ENCODE measurements around the gene AKAP6.

- no peak for TF ChIP-seq USF2 (IDR thresholded peaks at IDR 0.05; ENCODE audit: low read length)
- no peak for TF ChIP-seq CTCF (IDR thresholded peaks at IDR 0.05; ENCODE audit: control extremely low read depth in 1 of 3, insufficient read depth in 1 of 3, low read depth in 1 of 3, low read length in 3 of 3)
- no peak for TF ChIP-seq SP1 (IDR thresholded peaks at IDR 0.05; ENCODE audit: low read depth, low read length)
- no peak for TF ChIP-seq KDM5A (IDR thresholded peaks at IDR 0.05; ENCODE audit: low read length)
- TF ChIP-seq ATF3 (IDR thresholded peaks at IDR 0.05; ENCODE audit: insufficient read depth, low read depth, low read length) = no peak
- no peak for TF ChIP-seq MAX (IDR thresholded peaks at IDR 0.05)
- TF ChIP-seq KDM4A (IDR thresholded peaks at IDR 0.05; ENCODE audit: low read depth, low read length, severe bottlenecking) = no peak
- TF ChIP-seq JUN (IDR thresholded peaks at IDR 0.05; ENCODE audit: low read depth, low read length) = no peak
- TF ChIP-seq POLR2A (IDR thresholded peaks at IDR 0.05; ENCODE audit: control extremely low read depth in 1 of 2, low read depth in 2 of 2, low read length in 2 of 2) = no peak
- no peak for TF ChIP-seq CREB1 (IDR thresholded peaks at IDR 0.05)
- no peak for TF ChIP-seq RFX5 (IDR thresholded peaks at IDR 0.05; ENCODE audit: borderline replicate concordance, low read depth, low read length)
- no peak for TF ChIP-seq SIN3A (conservative IDR thresholded peaks at IDR 0.05 in 1 of 2, IDR thresholded peaks at IDR 0.05 in 1 of 2; ENCODE audit: low read depth in 1 of 2, low read length in 2 of 2)
Observed at GRCh38 chr14:32343926-32344430, 14.9 kb downstream of the AKAP6 start.
